Neuronal stem cell (in vitro differentiated cells): ENCODE results near the gene TMEM63A.

ENCODE experiments used
- DNase-seq: peaks from one replicate; pipeline ENCODE4 v3.0.0-alpha.2; 2013; ENCODE audit warnings: low spot score
- H2AFZ ChIP-seq: one replicate; pipeline ENCODE4 v1.6.1; 2013; ENCODE audit warnings: mild to moderate bottlenecking, low read length, inconsistent platforms
- H2AK5ac ChIP-seq: 2 replicates; pipeline ENCODE4 v1.6.1; 2013; ENCODE audit warnings: low read depth, mild to moderate bottlenecking, inconsistent platforms, low read length, moderate library complexity, mixed read lengths
- H2BK120ac ChIP-seq: 2 replicates; pipeline ENCODE4 v1.6.1; 2013; ENCODE audit warnings: low read depth, mild to moderate bottlenecking, inconsistent platforms, low read length, moderate library complexity, mixed read lengths
- H2BK12ac ChIP-seq: one replicate; pipeline ENCODE4 v1.6.1; 2013; ENCODE audit warnings: low read length, inconsistent platforms
- H2BK15ac ChIP-seq: 2 replicates; pipeline ENCODE4 v1.6.1; 2013; ENCODE audit warnings: mild to moderate bottlenecking, low read length, inconsistent platforms, mixed read lengths
- H2BK5ac ChIP-seq: one replicate; pipeline ENCODE4 v1.6.1; 2013; ENCODE audit warnings: inconsistent platforms, mild to moderate bottlenecking, low read length, moderate library complexity
- H3K14ac ChIP-seq: one replicate; pipeline ENCODE4 v1.6.1; 2013; ENCODE audit warnings: low read length, inconsistent platforms
- H3K18ac ChIP-seq: 2 replicates; pipeline ENCODE4 v1.6.1; 2013; ENCODE audit warnings: low read length, inconsistent platforms
- H3K23ac ChIP-seq: 2 replicates; pipeline ENCODE4 v1.6.1; 2013; ENCODE audit warnings: low read depth, mild to moderate bottlenecking, mixed read lengths, low read length, inconsistent platforms; ENCODE audit not compliant: poor library complexity
- H3K27ac ChIP-seq: replicated peaks from 3 replicates; pipeline ENCODE4 v1.5.1; 2013; ENCODE audit warnings: low read length, inconsistent platforms
- H3K27me3 ChIP-seq, 3 experiments: 2 replicates each; pipeline ENCODE4 v1.6.1; 2013; ENCODE audit warnings: low read length in 3 of 3, mild to moderate bottlenecking in 2 of 3, inconsistent platforms in 1 of 3, low read depth in 1 of 3, mixed read lengths in 1 of 3, moderate library complexity in 1 of 3; ENCODE audit not compliant: control insufficient read depth in 3 of 3, insufficient read depth in 3 of 3
- H3K36me3 ChIP-seq, 2 donors: replicated peaks in 1 of 2; 2 replicates each; pipeline ENCODE4 v1.6.1; 2013; ENCODE audit warnings: low read length in 2 of 2; ENCODE audit not compliant: control insufficient read depth in 2 of 2, insufficient read depth in 2 of 2
- H3K4ac ChIP-seq: 2 replicates; pipeline ENCODE4 v1.6.1; 2013; ENCODE audit warnings: inconsistent platforms, mild to moderate bottlenecking, low read length, moderate library complexity
- H3K4me1 ChIP-seq, 2 donors: 1 replicate in 1 of 2; 2 replicates in 1 of 2; pipeline ENCODE4 v1.6.1; 2013; ENCODE audit warnings: low read length in 2 of 2, low read depth in 1 of 2; ENCODE audit not compliant: control insufficient read depth in 2 of 2, insufficient read depth in 1 of 2
- H3K4me2 ChIP-seq: one replicate; pipeline ENCODE4 v1.6.1; 2013; ENCODE audit warnings: mild to moderate bottlenecking, low read length, inconsistent platforms; ENCODE audit not compliant: insufficient read depth, poor library complexity, severe bottlenecking
- H3K4me3 ChIP-seq, 2 donors: 2 replicates each; pipeline ENCODE4 v1.5.1; 2013; ENCODE audit warnings: low read length in 2 of 2, mild to moderate bottlenecking in 2 of 2, inconsistent platforms in 1 of 2, moderate library complexity in 1 of 2
- H3K79me1 ChIP-seq: one replicate; pipeline ENCODE4 v1.6.1; 2013; ENCODE audit warnings: low read depth, mild to moderate bottlenecking, inconsistent platforms, low read length, moderate library complexity
- H3K9ac ChIP-seq: one replicate; pipeline ENCODE4 v1.6.1; 2013; ENCODE audit warnings: mild to moderate bottlenecking, low read depth, low read length, inconsistent platforms; ENCODE audit not compliant: poor library complexity
- H3K9me3 ChIP-seq, 2 donors: replicated peaks in 1 of 2; 2 replicates each; pipeline versions ENCODE3 to v1.6.1; 2013; ENCODE audit warnings: low read length in 2 of 2, mild to moderate bottlenecking in 2 of 2, inconsistent platforms in 1 of 2, low read depth in 1 of 2, mixed read lengths in 1 of 2, moderate library complexity in 1 of 2; ENCODE audit not compliant: control insufficient read depth in 2 of 2, insufficient read depth in 1 of 2
- H4K8ac ChIP-seq: one replicate; pipeline ENCODE4 v1.6.1; 2013; ENCODE audit warnings: low read depth, mild to moderate bottlenecking, inconsistent platforms, low read length, moderate library complexity
- H4K91ac ChIP-seq: one replicate; pipeline ENCODE4 v1.6.1; 2013; ENCODE audit warnings: low read length, low read depth, mild to moderate bottlenecking, inconsistent platforms; ENCODE audit not compliant: poor library complexity
- WGBS, 2 donors: extraction: QIAGEN DNeasy Blood & Tissue Kit; methylation state at CpG; one replicate each; pipeline ENCODE4 v1.1.7; 2013; ENCODE audit warnings: missing lambda C conversion rate in 2 of 2, mixed read lengths in 1 of 2; ENCODE audit not compliant: insufficient read length in 2 of 2, insufficient replicate concordance in 1 of 2; ENCODE audit errors: extremely low coverage in 2 of 2; 5-methylcytosine and 5-hydroxymethylcytosine counted together

TMEM63A gene

GRCh38 chr1:225896494-225896893 lies 14.3 kb upstream of the TMEM63A start:
- Histone ChIP-seq H3K18ac (no peak overlapping the region), H2BK5ac (no peak overlapping the region), H4K8ac (no peak overlapping the region), H3K9me3 (no peaks in the 10 kb centered on the region), H2AK5ac (no peak overlapping the region), H3K4me1 (peaks cover 11 to 13% of the 10 kb centered on the region in 2 donors), H4K91ac (no peak overlapping the region), H3K79me1 (no peaks in the 10 kb centered on the region), H2BK12ac (no peak overlapping the region), H3K4me2 (no peak overlapping the region), H3K4me3 (no peak overlapping the region), H3K27ac (no peak overlapping the region), H2BK120ac (no peak overlapping the region), H3K27me3 (no peaks in the 10 kb centered on the region), H3K9ac (no peak overlapping the region), H2BK15ac (no peak overlapping the region), H3K4ac (no peak overlapping the region), H3K36me3 (no peaks in the 10 kb centered on the region), H3K14ac (no peak overlapping the region), H3K23ac (no peak overlapping the region), H2AFZ (no peak overlapping the region)
- DNase-seq, result no peak
- no CpG with 5 or more reads among the region's 5 CpGs for WGBS, 2 donors

GRCh38 chr1:225892307-225892706 lies 10.1 kb upstream of the TMEM63A start:
- Histone ChIP-seq H2BK120ac (no peak overlapping the region), H3K14ac (no peak overlapping the region), H2BK5ac (no peak overlapping the region), H3K9ac (no peak overlapping the region), H3K4me2 (no peak overlapping the region), H3K36me3 (no peaks in the 10 kb centered on the region), H2AFZ (no peak overlapping the region), H2AK5ac (no peak overlapping the region), H3K4ac (no peak overlapping the region), H2BK15ac (no peak overlapping the region), H3K4me1 (peaks cover 2 to 12% of the 10 kb centered on the region in 2 donors), H4K8ac (no peak overlapping the region), H3K9me3 (no peaks in the 10 kb centered on the region), H3K27me3 (peaks cover 0 to 5% (median 0%) of the 10 kb centered on the region in 3 experiments), H2BK12ac (no peak overlapping the region), H4K91ac (no peak overlapping the region), H3K79me1 (no peaks in the 10 kb centered on the region), H3K4me3 (no peak overlapping the region), H3K23ac (no peak overlapping the region), H3K27ac (no peak overlapping the region), H3K18ac (no peak overlapping the region)
- no CpG with 5 or more reads among the region's 6 CpGs for WGBS, 2 donors
- no peak for DNase-seq

GRCh38 chr1:225891229-225891972 lies 9.2 kb upstream of the TMEM63A start:
- H4K8ac ChIP-seq, result peak overlapping the region; percentile 65
- peak overlapping the region; percentile 48 for H3K18ac ChIP-seq
- no peak overlapping the region for H3K4me3 ChIP-seq
- WGBS, 2 donors, result no CpG with 5 or more reads among the region's 14 CpGs
- no peak overlapping the region for H3K9ac ChIP-seq
- no peak overlapping the region for H4K91ac ChIP-seq
- H3K36me3 ChIP-seq, result no peaks in the 10 kb centered on the region
- no peak overlapping the region for H2BK120ac ChIP-seq
- H2AK5ac ChIP-seq, result peak overlapping the region; percentile 56
- H3K4ac ChIP-seq, result no peak overlapping the region
- no peak overlapping the region for H2BK5ac ChIP-seq
- no peak overlapping the region for H3K14ac ChIP-seq
- H3K27me3 ChIP-seq, result peaks cover 0 to 14% (median 0%) of the 10 kb centered on the region in 3 experiments
- no peak overlapping the region for H3K23ac ChIP-seq
- H2BK12ac ChIP-seq, result no peak overlapping the region
- no peak overlapping the region for H2BK15ac ChIP-seq
- H3K27ac ChIP-seq, result no peak overlapping the region
- no peaks in the 10 kb centered on the region for H3K9me3 ChIP-seq
- no peak overlapping the region for H2AFZ ChIP-seq
- no peaks in the 10 kb centered on the region for H3K79me1 ChIP-seq
- no peak overlapping the region for H3K4me2 ChIP-seq
- DNase-seq, result no peak
- H3K4me1 ChIP-seq, result peaks cover 2 to 12% of the 10 kb centered on the region in 2 donors

- H3K4ac ChIP-seq, result no peak overlapping the region
- H3K4me1 ChIP-seq, result peaks cover 2 to 12% of the 10 kb centered on the region in 2 donors
- no peak overlapping the region for H2BK120ac ChIP-seq
- H2BK15ac ChIP-seq, result no peak overlapping the region
- H3K4me3 ChIP-seq, result no peak overlapping the region
- peaks cover 0 to 14% (median 0%) of the 10 kb centered on the region in 3 experiments for H3K27me3 ChIP-seq
- H3K9me3 ChIP-seq, result no peaks in the 10 kb centered on the region
- H2BK5ac ChIP-seq, result no peak overlapping the region
- no peak for DNase-seq
- no peak overlapping the region for H4K91ac ChIP-seq
- no peak overlapping the region for H3K9ac ChIP-seq
- peak overlapping the region; percentile 56 for H2AK5ac ChIP-seq
- H3K18ac ChIP-seq, result peak overlapping the region; percentile 48
- no peaks in the 10 kb centered on the region for H3K36me3 ChIP-seq
- H2AFZ ChIP-seq, result no peak overlapping the region
- H4K8ac ChIP-seq, result peak overlapping the region; percentile 65
- no peaks in the 10 kb centered on the region for H3K79me1 ChIP-seq
- no CpG with 5 or more reads among the region's 6 CpGs for WGBS, 2 donors
- no peak overlapping the region for H3K4me2 ChIP-seq
- H2BK12ac ChIP-seq, result no peak overlapping the region
- peak overlapping the region; percentile 55 for H3K23ac ChIP-seq
- no peak overlapping the region for H3K27ac ChIP-seq
- peak overlapping the region; percentile 71 for H3K14ac ChIP-seq
Observed at GRCh38 chr1:225890346-225891228, 8.4 kb upstream of the TMEM63A start.
